HPDE6-E6E7 (cell line): ENCODE measurements around the gene WDR46.

Experiments used
- DNase-seq: peaks from one replicate; pipeline ENCODE4 v3.0.0; 2011; ENCODE audit warnings: missing footprints; ENCODE audit errors: extremely low spot score

WDR46 gene

DNA sequence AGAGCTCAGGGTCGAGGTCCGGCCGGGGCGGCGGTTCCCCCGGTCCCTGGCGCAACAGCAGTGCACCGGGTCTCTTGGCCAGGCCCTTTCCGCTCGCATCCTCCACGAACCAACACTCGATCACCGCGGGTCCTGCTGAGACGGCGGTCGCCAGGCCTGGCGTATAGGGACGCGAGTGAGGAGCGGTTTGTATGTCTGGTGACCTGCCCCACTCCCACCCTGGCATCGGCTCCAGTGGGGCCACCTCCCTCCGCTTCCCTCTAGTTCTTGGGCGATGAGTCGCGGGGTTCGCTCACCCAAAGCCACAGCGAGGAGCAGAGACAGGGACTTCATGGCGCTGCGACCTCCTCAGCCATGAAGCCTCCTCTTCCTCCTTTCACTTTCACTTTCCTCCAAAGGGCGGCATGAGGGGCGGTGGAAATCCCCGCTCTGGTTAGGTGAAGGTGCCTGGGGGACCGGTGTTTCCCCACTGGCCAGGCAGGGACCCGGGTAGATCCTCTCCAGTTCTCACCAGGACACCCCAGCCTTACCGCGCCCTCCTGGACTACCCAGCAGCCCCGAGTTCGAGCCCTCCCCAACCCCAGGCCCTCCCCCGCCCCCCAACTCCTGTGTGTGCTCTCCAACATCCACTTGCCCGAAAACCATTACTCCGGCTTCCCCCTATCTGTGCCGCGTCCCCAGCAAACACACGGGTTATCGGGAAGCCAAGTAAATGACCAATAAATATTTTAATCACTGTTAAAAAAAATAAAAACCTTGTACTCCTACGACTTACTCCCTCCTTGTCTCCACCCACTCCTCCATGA, 24.9 kb upstream of the WDR46 start, which contains the start of gene TAPBP:
TAPBP (minus strand) TSS at position 370 of the 806 bp plus-strand sequence; CDS start at position 333, 37 bp downstream.
- peak; percentile 54 for DNase-seq

DNA sequence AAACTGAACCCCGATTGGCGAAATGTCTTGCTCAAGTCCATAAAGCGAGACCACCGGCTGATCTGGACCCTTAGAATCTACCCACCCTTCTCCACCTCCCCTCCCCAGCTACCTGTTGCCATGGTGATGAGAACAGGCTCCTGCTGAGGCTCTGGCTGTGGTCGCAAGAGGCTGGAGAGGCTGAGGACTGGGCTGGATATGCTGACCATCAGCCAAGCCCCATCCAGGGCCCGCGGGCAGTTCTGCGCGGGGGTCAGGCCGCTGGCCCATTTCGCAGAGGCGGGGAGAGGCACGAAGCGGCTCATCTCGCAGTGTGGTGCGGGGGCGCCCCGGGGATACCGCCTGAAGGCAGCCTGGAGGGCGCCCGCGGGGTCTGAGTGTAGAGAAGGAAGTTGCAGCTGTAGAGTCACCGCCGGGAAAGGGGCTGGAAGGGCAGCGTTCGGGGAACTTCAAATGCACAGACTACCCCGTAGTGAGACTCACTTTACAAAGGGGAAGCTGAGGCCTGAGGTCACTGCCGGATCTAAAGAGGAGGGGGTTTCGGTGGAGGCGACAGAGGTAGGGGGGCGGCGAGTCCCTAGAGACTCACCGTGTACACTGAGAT, 24.2 kb upstream of the WDR46 start:
- no peak for DNase-seq

DNA sequence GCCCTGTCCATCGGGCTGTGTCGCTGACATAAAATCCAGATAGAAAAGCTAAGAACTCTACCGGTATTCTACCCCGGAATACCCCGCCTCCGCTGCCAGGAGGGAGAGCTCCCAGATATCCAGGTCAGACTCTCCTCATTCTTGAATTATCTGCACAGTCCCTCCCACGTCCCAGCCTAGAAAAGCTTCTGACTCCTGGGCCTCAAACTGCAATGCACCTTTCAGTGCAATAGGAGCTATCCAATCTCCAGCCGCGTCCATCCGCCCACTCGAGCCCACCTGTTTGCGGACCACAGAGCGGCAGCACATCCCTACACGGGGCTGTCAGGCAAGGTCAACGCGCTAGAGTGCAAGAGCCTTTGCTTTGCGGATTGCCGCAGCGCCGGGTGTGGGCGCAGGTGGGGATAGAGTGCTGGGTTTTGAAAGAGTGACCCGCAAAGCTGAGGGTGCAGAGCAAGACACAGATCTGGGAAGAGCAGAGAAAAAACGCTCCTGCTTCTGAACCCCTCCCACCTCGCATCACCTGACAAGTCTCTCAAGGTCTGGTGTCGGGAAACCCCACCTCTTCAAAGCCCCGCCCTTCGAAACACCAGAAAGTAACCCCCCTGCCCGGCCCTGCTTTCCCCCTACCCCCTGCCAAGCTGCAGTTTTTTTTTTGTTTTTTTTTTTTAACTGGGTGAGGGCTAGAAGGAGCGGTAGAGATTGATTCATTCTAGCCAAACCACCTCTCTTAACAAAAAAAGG, 23.5 kb upstream of the WDR46 start:
- peak; percentile 92 for DNase-seq

DNA sequence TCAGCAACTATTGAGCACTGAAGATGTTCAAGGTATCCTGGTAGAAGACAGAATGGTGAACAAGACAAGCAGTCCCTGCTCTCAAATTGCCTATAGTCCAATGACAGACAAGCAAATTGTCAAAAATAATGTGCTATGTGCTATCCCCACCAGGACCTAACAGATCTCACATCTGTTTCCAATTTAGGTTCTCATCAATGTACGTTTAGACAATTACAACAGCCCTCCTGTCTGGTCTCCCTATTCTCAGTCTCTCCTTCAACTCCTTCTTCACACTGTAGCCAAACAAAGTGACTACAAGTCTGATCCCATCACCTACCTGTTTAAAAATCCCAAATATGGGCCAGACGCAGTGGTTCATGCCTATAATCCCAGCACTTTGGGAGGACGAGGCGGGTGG, 17.3 kb upstream of the WDR46 start:
- DNase-seq: no peak

DNA sequence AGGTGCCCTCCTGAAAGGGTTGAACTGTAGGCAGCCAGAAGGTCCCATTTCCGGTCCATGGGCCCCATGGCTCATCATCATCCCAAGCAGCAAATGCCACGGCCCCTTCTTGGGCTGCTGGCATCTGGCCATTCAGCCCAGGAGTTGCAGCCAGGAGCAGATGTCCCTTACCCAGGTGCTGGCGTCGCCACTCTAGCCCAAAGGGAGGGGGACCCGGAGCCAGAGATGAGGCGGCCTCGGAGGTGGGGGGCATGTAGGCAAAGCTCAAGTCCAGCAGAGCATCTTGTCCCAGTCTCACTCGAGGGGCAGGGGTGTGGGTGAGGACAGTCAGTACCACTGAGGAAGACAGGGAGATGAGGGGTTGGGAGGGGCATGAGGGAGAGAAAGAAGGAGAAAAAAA, 16.0 kb upstream of the WDR46 start:
- DNase-seq: no peak

DNA sequence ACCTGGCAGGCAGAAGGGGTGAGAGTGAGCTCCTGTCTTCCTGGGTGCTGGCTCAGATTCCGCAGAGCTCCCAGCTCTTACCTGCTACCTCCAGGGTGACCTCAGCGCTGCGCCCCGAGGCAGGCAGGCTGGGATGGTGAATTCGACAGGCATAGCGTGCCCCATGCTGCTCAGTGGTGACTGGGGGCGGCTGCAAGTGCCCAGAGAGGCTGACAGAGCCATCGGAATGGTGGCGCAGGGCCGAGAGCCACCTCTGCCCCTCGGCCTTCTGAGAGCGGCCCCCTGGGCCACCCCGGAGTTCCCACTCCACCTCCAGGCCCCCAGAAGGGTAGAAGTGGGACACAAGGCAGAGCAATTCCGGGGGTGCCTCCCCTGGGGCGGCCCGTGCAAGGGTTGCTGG, 15.2 kb upstream of the WDR46 start:
- DNase-seq: no peak

DNA sequence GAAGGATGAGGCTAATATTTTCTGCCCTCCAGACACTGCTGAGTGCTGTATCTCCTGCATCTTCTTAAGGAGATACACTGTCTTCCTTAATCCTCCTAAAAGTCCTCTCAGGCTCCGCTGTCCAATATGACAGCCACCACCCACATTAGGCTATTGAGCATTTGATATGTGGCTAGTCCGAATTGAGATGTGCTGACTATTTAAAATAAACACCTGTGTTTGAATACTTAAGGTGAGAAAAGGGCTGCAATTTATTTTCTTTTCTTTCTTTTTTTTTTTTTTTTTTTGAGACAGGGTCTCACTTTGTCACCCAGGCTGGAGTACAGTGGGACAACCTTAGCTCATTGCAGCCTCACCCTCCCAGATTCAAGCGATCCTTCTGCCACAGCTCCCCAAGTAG, 12.8 kb upstream of the WDR46 start:
- no peak for DNase-seq

DNA sequence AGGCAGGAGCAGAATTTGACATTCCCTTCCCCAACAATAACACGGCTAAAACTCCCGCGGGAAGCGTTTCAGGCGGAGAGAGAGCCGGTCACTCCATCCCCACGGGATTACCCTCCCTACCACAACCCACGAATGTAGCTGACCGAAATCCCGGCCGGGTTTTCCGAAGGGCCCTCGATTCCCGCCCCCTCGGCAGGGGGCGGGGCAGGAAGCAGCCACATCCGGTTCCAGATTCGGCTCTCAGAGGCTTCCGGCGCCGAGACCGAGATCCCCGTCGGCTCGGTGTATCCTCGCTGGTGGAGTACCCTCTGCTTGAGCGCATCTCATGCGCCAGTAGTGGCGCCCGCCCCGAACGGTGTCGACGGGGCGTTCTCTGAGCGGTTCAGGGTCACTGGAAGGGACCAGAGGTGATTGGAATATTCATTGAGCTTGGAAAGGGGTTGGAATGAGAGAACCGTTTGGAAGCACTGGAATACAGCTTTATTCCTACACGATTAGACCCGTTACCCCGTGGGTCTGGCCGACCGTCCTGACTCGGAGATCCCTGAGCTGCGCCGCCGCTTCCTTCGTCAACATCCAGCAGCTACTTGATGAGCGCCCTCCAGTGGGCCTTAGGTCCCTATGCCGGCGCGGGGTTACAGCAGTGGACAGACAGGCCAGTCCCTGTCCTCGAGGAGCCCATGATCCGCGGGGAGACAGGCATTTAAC, 10.4 kb upstream of the WDR46 start:
- peak; percentile 73 for DNase-seq

DNA sequence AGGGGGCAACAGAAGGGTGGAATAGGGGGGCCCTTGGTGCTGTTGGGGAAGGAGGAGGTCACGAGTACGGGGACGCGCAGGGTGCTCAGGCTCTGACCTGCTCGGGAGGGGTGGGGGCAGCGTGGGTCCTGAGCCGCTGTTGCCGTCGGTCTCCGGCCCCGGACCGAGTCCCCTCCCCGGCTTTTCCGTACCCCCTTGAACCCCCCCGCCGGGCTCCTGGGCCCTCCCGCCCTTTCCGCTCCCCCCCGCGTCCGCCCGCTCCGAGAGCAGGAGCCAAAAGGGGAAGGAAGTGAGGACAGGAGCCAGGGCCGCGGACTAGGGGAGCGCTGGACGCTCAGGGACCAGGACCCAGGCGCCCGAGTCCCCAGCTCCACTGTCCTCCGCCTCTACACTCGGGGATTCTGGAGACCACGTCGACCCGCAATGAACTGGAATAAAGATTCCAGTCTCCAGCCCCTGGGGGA, 9.8 kb upstream of the WDR46 start, which contains the start of gene RGL2:
RGL2 (minus strand) TSS at position 170 of the 464 bp plus-strand sequence. CDS start 332 bp downstream, outside the sequence.
- DNase-seq: peak; percentile 22

DNA sequence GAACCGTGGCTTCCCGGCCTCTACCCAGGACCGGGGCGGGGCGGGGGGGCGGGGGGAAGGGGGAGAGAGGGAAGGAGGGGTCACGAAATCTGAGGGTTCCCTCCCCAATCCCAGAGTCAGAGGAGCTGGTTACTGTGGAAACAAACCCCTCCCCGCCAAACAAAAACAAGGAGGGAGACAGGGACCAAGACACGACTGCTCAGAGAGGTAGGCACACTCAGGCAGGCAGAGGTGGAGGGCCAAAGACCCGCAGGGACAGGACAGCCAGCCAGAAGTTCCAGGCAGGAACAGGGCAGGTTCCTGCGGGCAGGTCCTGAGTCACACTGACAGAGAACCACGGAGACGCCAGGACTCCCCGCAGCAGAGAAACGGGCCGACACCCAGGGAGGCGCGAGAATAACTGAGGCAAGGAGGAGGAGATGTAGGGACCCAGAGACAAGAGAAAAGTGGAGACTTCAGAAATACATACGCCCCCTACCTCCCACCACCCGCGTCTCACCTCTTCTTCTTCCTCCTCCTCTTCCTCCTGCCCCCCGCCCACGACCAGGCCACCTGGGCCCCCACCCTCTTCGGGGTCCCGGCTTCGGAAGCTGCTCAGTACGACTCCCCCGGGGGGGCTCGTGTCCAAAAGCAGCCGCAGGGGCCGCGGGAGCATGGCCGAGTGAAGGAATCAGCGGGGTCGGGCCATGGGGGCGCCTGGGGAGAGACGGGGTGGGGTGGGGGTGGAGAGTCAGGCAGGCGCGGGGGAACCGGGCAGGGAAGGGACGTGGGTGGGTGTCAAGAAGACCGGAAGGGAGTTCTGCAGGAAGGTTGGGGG, 9.1 kb upstream of the WDR46 start:
- DNase-seq: peak; percentile 86

DNA sequence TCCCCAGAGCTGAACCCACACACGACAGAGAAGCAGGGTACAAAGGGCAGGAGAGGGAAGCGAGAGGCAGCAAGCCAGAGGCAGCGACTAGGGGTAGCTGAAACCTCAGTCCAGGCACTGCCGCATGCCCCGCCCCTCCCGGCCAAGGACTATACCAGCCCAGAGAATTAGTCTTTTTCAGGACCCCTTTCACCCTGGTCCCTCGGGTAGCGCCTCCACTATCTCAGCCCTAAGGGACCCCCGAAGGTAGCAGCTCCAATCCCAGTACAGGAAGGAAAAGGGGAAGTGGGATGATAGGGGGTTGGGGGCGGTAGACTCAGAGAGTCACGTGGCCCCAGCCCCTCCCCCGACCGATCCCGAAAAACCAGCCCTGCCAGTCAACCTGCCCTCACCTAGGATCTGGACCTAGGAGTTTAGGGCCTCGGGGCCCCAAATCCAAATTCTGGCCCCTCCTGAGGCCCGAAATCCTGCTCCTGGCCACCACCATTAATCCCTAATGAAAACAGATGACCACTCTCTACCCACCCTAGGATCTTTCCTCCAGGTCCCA, 8.4 kb upstream of the WDR46 start:
- peak; percentile 72 for DNase-seq

DNA sequence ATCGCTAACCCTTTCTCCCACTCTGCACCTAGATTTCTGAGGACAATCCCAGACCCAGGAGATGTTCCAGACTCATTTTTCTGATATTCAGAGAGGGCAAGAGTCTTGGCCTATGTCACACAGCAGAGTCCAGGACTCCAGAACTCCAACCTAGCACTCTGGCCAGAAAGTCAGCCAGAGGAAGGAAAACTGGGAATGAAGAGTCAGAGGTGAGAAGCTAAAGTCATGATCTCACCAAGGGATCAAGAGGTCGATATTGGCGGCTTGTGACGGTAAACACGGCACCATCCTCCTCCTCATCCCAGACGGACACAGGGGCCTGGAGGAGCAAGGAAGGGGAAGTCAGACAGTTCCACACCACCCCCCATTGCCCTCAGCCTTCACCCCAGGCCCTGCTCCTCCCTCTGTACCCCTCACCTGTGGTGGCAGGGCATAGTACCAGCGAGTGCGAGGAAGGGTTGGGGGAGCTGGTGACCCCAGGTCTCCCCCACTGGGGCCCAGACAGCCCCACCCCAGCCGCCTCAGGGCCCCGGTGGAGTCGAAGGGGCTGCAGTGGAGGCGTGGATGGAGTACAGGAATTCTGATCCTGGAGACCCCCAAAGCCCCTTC, 7.9 kb upstream of the WDR46 start:
- DNase-seq: no peak

DNA sequence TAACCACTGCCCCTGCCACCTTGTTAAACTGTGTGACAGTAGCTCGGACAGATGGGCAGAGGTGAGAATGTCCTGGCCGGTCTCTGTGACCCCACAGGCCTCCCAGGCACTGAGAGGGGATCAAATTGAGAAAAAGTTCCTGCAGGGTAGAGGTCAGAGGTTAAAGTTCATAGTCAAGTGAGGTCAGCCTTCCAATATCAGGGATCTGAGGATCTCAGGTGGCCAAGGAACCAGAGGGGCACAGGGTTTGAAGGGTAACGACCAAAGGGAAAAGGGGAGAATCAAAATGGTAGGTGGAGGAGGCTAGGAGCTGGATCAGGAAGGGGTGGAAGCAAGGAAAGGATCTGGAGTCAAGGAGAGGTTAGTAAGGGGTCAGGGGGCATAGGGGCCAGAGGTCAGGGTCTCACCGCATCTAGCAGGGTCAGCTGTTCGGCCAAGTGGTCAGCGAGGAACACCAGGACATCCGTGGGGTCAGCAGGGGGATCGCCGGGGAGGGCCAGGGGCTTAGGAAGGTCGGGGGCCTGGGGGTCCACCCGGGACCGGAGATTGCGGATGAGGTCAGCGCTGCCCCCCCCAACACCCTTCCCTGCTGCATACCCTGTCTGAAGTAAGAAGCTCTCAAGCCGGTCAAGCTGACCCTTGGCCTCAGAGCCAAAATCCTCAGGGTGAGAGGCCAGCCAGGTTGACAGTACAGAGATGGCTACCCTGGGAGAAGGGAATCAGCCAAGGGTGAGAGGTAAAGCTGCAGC, 6.8 kb upstream of the WDR46 start:
- no peak for DNase-seq

DNA sequence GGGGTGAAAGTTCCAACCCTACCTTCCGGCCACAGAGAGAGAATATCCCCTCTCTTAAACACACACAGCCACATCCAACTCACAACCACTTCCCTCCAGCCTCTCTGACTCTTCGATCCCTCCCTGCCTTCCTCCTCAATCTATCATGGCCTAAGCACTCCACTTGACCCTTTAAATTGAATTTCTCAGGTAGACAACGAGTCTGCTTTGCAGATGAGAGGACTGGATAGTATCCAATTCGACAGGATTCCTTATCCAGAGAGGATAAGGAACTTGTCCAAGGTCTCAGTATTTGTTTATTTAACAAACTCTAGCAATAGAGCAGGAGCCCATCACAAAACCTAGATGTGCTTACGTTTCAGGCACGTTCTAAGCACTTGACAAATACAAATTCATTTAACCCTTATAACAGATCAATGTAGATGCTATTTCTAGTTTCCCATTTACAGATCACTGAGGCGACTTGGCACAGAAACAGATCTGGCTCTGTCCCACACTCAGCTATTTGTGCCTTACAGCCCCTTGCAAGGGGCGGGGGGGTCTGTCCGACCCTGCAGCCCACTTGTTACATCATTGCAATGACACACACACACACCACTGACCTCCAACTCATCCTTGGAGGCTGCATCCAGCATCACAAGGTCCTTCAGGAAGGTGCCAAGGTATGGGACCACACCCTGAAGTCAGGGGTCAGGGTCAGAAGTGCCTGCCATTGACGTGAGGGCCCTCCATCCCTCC, 5.2 kb upstream of the WDR46 start:
- DNase-seq: no peak

DNA sequence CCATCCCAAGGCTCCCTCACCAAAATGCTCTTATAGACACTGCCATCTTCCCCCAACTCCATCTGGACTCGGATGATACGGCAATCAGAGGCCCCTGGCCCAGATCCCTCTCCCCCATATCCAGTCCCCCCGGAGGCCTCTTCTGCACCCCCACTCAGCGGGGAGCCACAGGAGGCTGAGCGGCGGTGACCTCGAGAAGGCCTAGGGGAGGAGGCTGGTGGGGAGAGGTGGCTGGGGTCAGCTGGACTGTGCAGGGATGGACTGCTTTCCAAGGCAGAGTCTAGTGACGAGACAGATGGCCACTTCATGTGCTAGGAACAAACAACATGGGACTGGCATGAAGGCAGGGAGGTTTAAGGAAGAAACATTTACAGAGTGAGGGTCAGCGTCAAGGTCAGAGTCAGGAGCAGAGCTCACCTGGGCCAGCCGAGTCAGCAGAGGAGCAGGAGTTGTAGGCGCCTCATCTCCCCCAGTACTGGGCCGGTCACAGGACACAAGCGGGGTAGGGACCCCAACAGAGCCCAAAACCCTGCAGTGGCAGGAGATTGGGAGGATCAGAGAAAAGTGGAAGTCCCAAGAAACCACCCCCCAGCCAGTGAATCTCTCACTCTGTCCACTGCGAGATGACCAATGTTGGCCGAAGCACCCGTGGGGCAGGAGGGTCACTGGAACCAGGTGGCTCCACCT, 4.1 kb upstream of the WDR46 start:
- no peak for DNase-seq

DNA sequence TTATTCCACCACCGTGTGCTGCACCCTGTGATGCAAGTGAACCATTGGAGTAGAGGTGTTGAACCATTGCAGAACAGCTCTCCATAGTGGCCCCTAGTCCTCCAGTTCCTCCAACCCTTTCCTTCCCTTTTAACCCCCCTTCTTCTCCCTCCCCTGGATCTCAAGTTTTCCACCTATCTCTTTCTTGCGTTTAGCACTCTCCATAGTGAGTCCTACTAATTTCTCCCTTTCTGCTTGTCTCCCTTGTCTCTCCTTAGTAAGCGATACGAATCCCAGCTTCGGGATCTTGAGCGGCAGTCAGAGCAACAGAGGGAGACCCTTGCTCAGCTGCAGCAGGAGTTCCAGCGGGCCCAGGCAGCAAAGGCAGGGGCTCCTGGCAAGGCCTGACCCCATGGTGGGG, 1.4 kb upstream of the WDR46 start:
- no peak for DNase-seq

DNA sequence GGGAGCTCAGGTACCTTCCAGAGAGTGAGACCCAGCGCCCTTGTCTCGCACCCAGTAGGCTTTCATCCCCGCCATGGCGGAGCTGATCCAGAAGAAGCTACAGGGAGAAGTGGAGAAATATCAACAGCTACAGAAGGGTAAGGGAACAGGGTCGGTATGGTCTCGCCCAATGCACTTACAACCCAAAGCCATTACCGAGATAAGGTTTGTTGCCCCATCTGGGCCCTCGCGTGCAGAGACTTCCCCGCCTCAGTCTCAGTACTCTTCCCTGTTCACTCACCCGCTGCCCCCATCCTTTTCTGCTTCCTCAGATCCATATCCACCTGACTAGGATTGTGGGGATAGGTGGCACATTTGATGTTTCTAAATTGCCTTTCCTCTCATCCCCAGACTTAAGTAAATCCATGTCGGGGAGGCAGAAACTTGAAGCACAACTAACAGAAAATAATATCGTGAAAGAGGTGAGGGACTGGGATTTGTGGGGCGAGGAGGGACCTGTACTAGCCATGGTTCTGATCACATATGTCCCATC, 811 bp upstream of the WDR46 start:
- no peak for DNase-seq
